Measurements from ENCODE around the gene IPO8.
"Not testable (repeated sequence)": the region's sequence is repeated elsewhere in the genome, so short reads cannot be mapped to it uniquely, and the experiment has no call there.

Gene IPO8

GRCh38 chr12:30603129-30603528 lies 92.5 kb downstream of the IPO8 start:
- no peak for DNase-seq

- no peak for DNase-seq
Observed at GRCh38 chr12:30602678-30603077, 93.0 kb downstream of the IPO8 start.

- DNase-seq: peak; percentile 64
Observed at GRCh38 chr12:30599608-30600007, 96.1 kb downstream of the IPO8 start.

- peak; percentile 13 for DNase-seq
Observed at GRCh38 chr12:30598889-30599288, 96.8 kb downstream of the IPO8 start.

DNA sequence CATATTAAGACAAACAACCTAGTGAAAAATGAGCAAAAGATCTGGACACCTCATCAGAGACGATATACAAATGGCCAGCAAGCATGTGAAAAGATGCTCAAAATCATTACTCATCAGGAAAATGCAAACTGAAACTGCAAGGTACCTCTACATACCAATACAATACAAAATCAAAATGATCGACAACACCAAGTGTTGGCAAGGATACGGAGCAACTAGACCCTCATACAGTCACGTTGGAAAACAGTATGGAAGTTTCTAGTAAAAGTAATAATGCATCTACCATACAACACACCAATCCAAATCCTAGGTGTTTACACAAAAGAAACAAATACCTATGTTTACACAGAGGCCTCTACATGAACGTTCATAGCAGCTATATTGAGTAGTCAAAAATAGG lies 99.9 kb downstream of the IPO8 start:
- no peak for DNase-seq

DNA sequence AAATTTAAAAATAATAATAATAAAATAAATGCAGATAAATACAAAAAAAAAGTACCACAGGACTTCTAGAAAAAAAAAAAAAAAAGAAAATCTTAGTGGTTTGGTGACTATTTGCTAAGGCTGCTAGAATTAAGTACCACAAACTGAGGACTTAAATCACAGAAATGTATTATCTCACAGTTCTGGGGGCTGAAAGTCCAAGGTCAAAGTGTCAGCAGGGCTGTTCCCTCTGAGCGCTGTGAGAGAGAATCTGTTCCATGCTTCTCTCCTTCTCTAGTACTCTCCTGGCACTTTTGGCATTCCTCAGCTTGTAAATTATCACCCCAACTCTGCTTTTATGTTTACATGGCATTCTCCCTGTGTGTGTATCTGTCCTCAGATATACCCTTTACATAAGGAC lies 101.2 kb downstream of the IPO8 start:
- DNase-seq: no peak

GRCh38 chr12:30588572-30588971 lies 107.1 kb downstream of the IPO8 start:
- not testable (repeated sequence) for DNase-seq

DNA sequence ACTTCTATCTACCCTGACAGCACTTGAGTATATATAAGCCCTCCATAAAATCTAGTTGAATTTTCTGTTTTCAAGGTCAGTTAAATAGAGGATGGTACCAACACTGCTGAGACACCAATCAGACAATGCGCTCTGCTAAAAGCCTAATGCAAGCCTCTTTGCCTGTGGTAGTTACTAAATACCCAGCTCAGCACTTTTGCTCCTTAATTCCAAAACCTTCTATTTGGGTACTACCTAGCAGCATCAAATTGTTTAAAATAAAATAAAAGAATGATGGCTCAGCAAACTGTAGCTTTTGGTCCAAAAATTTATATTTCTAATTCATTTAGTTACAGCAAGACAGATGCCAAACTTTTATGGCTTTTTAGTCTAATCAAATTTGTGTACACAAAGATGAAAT lies 107.9 kb downstream of the IPO8 start:
- DNase-seq: no peak

DNA sequence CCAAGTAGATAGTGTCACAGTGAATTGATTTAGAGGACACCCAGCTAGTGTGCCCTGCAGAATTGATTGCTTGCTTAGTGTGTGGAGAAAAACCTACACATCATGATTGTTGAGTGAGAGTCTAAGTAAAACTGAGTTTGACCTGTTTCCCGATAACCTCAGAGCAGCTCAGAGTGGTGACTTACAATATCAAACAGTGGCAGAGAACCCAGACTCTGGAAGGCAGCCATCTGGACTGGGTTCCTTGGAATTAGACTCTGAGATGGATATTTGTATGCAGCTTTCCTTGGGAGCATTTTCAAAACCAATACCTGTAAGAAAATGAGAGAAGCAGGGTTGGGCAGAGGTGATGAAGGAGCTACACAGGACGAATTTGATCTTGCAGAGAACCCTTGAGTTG lies 109.8 kb downstream of the IPO8 start:
- DNase-seq: no peak

- no peak for DNase-seq
Observed at GRCh38 chr12:30582943-30583342, 112.7 kb downstream of the IPO8 start.

DNA sequence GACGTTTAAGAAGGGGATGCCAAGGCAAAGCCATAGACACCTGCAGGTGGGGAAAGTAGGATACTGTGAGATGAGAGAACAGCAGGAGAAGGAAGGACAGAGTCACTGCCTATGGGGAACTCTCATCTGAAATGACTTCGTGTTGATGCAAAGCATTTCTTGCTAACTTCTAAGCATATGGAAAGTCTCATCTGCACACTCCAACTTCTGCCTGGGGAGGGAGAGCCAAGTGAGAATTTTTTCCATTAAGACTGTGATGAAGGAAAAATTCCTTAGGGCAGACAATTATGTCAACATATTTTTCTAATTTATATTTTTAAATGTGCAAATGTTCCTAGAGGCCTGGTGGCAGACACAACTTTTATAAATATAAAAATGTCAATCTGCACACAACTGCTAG lies 115.3 kb downstream of the IPO8 start:
- DNase-seq: no peak
